Gastrocnemius medialis (tissue), 4 donors: ENCODE results near the gene CTTNBP2.

Source experiments
- POLR2A ChIP-seq, 2 donors: fragments of 450-650 bp; IDR thresholded peaks; one replicate each; pipeline ENCODE4 v1.6.1; 2017; ENCODE audit warnings: antibody characterized with exemption in 2 of 2, mild to moderate bottlenecking in 2 of 2, moderate library complexity in 2 of 2
- TF ChIP-seq, protein P1 (sequence below), 5 experiments: fragments of 450-650 bp in 3 of 5; fragments of 200-600 bp in 2 of 5; sonication (generic) in 2 of 5; IDR thresholded peaks in 4 of 5; conservative IDR thresholded peaks in 1 of 5; 1 replicate in 4 of 5; 2 replicates in 1 of 5; pipeline ENCODE4 v1.5.1; 2016 to 2019; ENCODE audit warnings: antibody characterized with exemption in 5 of 5, mild to moderate bottlenecking in 3 of 5, moderate library complexity in 3 of 5

DNA sequence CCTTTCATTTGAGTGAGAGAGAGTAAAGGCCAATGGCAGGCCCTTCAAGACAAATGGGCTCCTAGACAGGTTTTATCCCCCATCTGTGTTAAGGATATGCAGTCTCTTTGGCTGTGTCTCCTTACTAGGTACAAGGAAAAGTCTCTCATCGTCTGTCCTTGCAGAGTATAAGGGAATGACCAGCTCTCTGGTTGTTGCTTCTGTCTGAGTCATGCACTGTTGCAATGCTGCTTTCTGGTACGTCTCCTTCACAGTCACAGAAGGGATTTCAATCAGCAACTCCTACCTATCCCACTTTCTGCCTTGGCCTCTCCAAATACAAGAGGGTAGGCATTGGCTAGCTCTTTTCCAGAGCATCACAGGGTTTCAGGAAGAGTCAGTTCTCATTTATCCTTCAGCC, 48.1 kb downstream of the CTTNBP2 start:
- no peak for TF ChIP-seq POLR2A (IDR thresholded peaks at IDR 0.05)
- TF ChIP-seq, protein P1, sequence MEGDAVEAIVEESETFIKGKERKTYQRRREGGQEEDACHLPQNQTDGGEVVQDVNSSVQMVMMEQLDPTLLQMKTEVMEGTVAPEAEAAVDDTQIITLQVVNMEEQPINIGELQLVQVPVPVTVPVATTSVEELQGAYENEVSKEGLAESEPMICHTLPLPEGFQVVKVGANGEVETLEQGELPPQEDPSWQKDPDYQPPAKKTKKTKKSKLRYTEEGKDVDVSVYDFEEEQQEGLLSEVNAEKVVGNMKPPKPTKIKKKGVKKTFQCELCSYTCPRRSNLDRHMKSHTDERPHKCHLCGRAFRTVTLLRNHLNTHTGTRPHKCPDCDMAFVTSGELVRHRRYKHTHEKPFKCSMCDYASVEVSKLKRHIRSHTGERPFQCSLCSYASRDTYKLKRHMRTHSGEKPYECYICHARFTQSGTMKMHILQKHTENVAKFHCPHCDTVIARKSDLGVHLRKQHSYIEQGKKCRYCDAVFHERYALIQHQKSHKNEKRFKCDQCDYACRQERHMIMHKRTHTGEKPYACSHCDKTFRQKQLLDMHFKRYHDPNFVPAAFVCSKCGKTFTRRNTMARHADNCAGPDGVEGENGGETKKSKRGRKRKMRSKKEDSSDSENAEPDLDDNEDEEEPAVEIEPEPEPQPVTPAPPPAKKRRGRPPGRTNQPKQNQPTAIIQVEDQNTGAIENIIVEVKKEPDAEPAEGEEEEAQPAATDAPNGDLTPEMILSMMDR (IDR thresholded peaks at IDR 0.05 in 4 of 5, conservative IDR thresholded peaks at IDR 0.05 in 1 of 5) = no peak
